DMS79 (cell line): ENCODE measurements around the gene ZBTB8B.
"Not testable (repeated sequence)": the region's sequence is repeated elsewhere in the genome, so short reads cannot be mapped to it uniquely, and the experiment has no call there.

Experiments used
- DNase-seq: peaks from one replicate; lab custom pipeline; 2025; lab: John Stamatoyannopoulos, UW

Gene ZBTB8B

DNA sequence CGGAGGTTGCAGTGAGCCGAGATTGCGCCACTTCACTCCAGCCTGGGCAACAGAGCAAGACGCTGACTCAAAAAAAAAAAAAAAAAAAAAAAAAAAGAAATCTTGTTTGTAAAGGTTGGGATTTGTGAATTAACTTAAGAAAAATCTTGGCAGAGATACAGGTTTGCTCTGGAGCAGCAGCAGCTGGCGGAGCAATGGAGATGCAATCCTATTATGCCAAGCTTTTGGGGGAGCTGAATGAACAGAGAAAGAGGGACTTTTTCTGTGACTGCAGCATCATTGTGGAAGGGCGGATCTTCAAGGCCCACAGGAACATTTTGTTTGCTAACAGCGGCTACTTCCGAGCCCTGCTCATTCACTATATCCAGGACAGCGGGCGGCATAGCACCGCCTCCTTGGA is 5.6 kb downstream of the ZBTB8B start:
- DNase-seq: no peak

DNA sequence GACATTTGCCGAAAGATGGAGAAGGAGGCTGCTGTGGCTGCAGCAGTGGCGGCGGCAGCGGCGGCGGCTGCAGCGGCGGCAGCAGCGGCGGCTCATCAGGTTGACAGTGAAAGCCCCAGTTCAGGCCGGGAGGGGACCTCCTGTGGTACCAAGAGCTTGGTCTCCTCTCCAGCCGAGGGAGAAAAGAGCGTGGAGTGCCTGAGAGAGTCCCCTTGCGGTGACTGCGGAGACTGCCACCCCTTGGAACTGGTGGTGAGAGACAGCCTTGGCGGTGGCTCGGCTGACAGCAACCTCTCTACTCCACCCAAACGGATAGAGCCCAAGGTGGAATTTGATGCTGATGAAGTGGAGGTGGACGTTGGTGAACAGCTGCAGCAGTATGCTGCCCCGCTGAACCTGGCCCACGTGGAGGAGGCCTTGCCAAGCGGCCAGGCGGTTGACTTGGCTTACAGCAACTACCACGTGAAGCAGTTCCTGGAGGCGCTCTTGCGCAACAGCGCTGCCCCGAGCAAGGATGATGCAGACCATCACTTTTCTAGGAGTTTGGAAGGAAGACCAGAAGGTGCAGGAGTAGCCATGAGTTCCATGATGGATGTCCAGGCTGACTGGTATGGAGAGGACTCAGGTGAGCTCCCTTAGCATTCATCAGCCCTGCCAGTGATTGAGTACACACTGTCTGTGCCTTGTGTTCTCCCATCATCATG is 6.3 kb downstream of the ZBTB8B start:
- DNase-seq: no peak

DNA sequence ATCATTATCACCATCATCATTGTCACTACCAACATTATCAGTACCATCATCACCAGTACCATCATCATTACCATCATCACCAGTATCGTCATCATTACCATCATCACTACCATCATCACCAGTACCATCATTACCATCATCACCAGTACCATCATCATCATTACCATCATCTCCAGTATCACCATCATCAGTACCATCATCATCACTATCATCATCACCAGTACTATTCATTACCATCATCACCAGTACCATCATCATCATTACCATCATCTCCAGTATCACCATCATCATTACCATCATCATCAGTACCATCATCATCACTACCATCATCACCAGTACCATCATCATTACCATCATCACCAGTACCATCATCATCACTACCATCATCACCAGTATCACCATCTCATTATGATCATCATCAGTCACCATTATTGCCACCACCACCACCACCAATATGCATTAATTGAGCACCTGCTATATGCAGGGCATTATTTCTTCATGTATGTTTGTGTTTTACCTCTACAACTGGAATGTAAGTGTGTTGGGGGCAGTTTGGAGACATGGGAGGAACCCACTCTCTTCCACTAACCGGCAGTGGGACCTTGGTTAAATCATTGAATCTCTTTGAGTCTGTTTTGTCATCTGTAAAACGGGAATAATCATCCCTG is 7.0 kb downstream of the ZBTB8B start:
- no peak for DNase-seq

DNA sequence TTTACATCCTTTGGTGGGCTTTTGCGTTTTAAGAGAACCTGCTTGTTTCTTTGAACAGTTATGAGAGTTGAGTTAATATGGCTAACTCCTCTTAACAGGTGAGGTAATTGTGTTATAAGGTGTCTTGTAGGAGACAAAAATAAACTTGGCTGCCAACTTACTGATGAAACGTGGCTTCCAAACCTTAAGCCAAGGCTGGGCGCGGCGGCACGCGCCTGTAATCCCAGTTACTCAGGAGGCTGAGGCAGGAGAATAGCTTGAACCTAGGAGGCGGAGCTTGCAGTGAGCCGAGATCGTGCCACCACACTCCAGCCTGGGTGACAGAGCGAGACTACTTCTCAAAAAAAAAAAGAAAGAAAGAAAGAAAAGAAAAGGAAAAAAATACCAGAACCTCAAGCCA is 8.1 kb downstream of the ZBTB8B start:
- DNase-seq: not testable (repeated sequence)

DNA sequence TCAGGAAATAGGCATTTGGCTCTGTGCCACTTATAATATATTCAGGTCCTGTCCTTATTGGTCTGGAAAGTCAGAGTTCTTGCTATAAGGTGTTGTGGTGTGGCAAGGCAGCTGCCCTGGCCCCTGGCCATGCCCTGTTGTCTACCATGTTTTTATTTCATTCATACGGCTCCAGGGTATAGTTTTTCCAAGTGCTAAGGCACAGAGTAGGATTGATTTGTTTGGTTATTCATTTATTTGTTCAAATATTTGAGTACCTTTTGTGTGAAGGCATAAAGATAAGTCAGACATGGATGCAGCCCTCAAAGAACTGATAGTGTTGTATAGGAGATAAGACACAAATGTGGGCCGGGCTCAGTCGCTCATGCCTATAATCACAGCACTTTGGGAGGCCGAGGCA is 10.1 kb downstream of the ZBTB8B start:
- peak; percentile 86 for DNase-seq

DNA sequence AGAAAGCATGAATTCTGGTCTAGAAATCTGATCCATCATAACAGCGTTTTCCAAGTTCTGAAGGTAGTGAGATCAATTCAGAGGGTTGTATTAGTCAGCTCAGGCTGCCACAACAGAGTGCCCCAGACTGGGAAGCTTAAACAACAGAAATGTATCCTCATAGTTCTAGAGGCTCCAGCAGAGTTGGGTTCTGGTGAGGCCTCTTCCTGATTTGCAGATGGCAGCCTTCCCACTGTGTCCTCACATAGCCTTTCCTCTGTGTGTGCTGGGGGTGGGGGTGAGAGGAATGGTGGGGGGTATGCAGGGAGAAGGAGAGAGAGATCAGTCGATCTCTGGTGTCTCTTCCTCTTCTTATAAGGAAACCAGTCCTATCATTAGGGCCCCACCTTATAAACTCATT is 15.1 kb downstream of the ZBTB8B start:
- DNase-seq: no peak

DNA sequence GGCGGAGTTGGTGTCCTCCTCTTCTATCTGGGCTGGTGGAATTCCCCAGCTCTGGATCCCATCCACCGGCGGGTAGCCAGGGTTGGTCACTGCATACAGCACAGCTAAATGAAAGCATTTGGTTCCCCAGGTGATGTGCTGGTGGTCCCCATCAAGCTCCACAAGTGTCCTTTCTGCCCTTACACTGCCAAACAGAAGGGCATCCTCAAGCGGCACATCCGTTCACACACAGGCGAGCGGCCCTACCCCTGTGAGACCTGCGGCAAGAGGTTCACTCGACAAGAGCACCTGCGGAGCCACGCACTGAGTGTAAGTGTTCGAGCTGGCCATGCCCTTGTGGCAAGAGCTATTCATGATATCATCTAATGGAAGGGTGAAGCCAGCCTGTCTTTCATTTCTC is 15.9 kb downstream of the ZBTB8B start:
- no peak for DNase-seq

DNA sequence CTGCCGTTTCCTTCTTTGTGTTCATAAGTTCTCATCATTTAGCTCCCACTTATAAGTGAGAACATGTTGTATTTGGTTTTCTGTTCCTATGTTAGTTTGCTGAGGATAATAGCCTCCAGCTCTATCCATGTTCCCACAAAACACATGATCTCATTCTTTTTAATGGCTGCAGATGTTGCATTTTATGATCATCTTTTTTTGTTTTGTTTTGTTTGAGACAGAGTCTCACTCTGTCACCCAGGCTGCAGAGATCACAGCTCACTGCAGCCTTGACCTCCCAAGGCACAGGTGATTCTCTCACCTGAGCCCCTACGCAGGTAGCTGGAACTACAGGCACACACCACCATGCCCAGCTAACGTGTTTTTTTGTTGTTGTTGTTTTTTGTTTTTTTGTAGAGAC is 16.9 kb downstream of the ZBTB8B start:
- DNase-seq: not testable (repeated sequence)

DNA sequence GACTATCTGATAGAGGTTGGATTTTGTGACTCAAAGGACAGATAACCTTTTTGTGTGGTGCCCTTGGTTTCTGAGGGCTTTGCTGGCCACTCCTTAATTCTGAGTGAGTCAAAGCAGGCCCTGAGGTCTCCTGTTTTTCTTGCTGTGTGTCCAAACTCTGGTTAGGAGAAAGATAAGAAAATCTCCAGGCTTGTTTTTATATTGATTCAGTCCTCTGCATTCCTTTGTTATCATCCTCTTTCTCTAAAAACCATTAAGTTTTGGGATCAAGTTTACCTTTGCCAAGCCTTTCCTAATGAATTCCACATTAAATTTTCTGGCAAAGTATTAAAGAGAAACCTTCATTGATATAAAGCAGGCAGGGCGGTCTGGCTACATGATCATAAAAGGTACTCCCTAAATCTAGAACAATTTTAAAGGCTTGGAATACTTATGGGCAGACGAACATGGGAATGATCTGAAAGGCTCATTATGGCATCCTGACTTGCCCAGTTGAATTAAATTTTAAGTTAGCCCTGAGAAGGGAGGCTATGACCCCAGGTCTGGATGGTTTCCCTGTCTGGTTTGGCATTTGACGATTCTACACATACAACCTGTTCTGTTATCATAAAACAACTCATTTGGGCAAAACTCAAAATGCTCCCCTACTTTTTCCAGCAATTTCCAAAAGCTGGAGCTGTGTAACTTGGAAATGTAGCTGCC is 20.8 kb downstream of the ZBTB8B start:
- no peak for DNase-seq

DNA sequence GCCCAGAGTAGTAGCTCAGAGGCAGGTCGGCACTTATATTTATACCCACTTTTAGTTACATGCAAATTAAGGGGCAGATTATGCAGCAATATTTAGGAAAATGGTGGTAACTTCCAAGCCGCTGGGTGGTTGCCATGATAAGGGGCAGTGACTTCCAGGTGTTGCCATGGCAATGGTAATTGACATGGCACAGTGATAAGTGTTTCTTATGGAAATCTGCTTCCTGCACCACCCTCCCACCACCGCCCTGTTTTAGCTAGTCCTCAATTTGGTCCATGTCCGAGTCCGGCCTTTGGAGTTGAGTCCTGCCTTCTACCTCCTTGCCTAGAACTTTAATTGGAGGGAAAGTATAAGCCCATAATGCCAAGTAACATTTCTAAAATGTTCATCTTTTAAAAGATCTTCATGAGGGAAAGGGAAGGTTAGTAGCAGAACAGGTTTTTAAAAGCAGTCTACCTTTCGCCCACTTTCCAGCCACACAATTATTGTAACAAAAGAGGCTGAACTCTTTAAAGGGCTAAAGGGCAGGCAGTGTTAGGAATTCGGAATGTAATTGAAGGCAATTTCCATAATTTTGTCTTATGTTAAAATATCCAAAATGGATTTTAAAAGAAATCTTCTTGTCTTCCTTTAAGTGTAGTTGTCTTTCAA is 21.7 kb downstream of the ZBTB8B start:
- no peak for DNase-seq

DNA sequence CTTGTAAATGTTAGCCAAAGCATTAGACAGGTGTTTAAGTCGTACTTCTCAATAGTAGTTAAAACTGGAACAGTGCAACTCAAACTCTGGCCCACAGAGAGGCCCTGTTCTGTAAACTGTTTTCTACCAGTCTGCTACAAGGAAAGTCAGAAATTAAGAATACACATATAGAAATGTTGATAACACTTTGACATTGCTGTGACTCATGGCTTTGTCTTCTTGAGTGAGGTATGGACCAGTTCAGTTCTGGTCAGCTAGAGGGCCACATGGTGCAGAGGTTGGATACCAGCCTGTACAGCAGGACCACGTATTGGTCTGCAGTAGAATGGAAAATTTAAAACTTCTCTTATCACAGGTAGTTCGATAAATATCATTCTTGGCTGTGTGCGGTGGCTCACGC is 22.3 kb downstream of the ZBTB8B start:
- DNase-seq: no peak

DNA sequence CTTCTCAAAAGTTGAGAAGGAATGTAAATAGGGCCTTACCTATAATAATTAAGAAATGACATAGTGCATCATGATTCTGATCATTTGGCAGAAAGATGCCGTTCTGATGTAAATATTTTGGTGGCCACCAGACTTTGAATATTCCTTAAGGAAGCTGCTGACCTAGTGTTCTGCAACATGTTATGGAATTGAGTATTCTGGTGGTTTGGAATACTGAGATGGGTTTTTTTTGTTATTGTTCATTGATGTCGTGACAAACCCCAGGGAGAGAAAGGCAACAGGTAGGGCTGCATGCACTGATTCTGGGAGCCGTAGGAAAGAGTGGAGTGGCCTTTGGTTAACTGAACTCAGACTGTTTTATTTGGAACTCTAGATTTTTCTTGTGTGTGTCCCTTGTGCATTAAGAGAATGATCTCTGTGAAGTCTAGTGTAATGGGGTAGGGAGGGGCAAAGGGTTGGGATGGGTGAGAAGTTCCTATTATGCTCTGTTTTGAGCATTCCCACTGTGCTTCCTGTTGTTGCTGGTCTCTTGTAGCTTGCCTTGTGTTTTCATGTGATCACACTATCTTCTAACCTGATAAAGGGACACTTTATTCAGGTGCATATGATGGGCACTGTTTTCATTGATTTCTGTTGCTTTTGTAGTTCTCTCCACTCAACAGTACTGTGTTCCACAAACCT is 25.0 kb downstream of the ZBTB8B start:
- no peak for DNase-seq

DNA sequence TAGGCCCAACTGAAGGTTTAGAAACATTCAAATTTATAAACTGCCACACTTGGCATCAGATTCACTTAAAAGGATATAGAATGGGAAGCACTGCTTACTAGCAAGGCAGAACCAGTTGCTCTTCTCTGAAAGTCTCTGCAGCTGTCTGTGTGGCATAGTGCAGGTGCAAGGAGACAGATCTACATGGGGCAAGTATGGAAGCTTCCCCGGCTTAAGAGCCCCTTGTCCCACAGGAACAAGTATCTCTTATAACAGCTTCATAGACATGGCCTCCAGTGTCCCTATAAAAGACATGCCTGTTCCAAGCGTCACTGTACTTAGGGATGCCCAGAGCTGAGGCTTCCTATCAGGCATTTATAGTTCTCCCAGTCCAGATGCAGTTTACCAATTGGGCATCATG is 26.5 kb downstream of the ZBTB8B start:
- DNase-seq: no peak

DNA sequence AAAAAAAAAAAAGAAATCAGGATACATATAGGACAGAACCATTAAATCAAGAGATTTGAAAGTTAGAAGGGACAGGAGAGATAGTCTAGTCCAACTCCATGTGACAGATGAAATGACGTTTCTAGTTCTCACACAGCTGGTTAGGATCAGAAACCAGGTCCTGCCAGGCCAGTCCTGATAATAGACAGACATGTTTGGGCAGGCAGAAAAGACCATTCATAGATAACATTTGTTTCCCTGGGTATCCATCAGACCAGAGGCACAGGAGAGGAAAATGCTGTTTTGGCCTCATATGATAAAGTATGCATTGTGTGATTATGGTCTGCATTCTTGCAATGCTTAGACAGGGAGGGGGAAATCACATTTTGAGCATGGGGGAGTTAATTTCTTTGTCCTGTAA is 29.3 kb downstream of the ZBTB8B start:
- no peak for DNase-seq

DNA sequence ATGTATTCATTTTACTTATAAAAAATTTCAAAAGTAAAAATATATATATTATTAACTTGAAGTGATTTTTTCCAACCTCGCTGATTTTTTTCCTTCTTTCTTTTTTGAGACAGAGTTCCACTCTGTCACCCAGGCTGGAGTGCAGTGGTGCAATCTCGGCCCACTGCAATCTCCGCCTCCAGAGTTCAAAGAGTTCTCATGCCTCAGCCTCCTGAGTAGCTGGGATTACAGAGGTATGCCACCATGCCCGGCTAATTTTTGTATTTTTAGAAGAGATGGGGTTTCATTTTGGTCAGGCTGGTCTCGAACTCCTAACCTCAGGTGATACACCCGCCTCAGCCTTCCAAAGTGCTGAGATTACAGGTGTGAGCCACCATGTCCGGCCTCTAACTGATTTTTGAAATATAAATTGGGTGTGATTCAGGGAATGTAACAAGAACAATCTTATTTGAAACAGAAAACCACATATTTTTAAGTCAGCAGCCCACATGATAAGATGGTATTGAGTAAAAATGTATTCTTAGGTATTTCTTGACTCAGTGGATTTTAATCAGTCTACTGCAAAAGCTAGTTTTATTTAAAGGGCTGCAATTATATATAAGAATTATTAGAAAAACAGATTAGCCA is 30.0 kb downstream of the ZBTB8B start:
- DNase-seq: no peak

DNA sequence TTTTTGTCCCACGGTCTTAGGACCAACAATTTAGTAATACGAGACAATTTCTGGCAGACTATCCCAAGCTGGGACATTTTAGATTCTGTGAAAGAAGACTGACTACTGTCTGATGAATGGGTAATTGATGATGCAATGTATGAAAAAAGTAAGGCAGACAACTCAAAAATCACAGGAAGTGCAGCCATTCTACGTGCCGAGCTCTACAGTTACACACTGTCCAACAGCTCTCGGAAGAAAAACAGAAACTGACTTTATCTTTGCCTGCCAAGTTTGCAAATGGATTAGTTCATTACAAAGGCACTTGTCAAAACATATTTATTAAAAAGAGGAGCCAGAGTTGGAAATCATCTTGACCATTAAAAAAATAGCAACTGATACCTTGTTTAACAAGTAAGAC is 31.3 kb downstream of the ZBTB8B start:
- DNase-seq: no peak

DNA sequence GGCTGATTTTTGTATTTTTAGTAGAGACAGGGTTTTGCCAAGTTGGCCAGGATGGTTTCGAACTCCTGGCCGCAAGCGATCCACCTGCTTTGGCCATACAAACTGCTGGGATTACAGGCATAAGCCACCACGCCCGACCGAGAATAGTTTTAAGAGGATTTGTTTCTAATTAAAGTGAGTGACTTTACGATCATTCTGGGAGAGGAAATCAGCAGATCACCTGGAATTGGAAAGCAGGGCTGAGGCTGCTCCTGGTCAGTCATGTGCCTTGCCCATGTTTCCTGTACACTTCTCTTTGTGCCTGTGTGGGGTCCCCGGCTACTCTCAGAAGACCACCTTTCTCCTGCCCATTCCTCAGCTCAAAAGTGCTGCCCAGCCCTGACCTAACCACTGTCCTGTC is 33.9 kb downstream of the ZBTB8B start:
- no peak for DNase-seq

DNA sequence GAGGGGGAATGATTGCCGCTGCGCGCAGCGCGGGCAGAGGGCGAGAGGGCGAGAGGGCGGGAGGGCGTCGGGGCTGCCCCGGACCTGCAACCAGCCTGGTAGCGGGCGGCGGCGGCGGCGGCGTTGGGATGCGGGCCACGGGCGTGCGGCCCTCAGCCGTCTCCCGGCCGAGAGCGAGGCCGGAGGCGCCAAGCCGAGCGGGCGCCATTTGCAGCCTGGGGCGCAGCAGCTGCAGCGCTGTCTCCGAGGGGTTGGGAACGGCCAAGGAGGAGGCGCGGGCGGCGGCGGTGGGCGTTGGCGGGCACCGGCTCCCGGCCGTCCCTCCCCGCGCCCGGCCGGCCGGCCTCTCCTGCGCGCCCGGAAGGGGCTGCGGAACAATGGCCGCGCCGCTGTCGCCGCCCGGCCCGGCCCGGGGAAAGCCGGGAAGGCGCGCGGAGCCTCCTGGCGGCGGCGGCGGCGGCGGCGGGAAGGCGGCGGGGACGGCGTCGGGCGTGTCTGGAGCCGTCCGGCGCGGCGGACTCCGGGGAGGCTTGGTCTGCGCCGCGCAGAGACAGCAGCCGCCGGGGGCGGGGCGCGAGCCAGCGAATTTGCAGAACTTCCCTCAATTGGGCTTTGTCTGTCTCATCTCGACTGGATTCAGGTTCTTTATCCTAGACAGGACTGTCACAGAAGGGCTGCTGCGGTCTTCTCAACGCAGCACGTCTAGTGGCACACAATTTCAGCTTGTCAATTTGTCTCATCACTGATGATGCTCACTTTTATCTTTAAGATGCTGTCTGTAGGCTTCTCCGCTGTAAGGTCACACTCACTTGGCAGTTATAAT is 35.7 kb downstream of the ZBTB8B start:
- DNase-seq: peak; percentile 37

DNA sequence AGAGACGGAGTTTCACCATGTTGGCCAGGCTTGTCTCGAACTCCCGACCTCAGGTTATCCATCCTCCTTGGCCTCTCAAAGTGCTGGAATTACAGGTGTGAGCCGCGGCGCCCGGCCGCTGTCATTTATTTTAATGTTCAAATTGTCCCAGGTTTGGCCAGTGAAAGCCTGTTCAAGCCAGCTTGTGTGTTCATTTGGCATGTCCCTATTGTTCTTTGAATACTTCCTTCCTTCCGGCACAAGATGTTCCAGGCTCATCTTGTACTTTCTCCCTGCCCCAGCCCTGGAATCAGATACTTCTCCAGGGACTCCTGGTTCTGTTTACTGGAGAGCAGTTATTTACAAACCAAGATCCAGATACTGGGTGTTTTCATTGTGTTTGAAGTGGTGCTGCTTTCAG is 37.0 kb downstream of the ZBTB8B start:
- no peak for DNase-seq

DNA sequence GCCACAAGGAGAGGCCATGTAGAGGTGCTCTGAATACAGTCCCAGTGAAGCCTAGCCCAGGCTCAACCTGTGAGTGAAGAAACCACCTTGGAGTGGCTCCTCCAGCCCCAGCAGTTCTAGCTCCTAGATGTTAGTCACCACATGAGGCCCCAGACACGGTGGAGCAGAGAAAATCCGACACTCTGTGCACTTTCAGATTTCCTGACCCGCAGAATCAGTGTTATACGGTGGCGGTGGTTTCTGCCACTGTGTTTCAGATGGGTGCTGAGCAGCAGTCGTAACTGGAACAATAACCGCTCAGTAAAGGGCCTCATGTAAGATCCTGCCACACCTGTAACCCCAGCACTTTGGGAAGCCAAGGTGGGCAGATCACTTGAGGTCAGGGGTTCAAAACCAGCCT is 38.3 kb downstream of the ZBTB8B start:
- no peak for DNase-seq

DNA sequence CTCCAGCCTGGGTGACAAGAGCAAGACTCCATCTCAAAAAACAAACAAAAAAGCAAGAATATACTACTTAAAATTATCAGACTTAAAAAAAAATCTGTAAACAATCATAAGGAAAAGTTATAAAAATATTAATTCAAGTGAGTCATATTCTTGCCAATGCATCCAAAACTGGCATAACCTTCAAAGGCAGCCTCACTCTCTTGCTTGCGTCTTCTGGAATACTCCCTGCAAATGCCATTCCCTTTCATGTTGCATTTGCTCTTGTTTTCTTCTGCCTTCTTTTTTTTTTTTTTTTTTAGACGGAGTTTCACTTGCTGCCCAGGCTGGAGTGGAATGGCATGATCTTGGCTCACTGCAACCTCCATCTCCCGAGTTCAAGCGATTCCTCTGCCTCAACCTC is 42.1 kb downstream of the ZBTB8B start:
- no peak for DNase-seq
